ENCODE measurements around the gene GMNC. TPM values are rescaled to one million over a fixed set of nuclear protein-coding genes. Genes with fewer than 3 reads are reported as not detected.

The GMNC gene
- total and polyA plus RNA-seq, 10 of the 15 experiments (the other 5 are each of a cell fraction or from before 2014, with no cell fraction given) = not detected

DNA sequence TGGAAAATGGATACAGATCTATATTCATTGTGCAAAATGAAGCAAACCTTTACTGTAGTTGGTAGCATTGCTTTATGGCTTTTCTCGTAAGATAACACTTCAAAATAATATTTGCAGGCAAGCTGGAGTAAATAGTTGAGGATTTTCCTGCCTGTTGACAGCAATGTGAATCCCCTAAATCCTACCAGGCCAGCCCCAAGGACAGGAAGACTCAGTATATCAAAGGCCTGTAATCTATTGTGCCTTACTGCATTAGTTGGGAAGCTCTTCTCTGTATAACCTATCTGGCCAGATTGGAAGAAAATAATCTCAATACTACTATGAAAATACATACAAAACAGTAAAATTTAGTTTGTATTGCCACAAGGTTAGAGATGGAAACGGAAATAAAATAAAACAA lies 4.6 kb upstream of the GMNC start:
- Histone ChIP-seq H3K9me3 (replicated peaks; ENCODE audit: control insufficient read depth, insufficient read depth, low read length) (no peaks in the 10 kb centered on the region), H4K20me1 (ENCODE audit: control insufficient read depth, insufficient read depth) (no peaks in the 10 kb centered on the region), H3K27me3 (replicated peaks in 1 of 2; ENCODE audit: control insufficient read depth in 2 of 2, insufficient read depth in 2 of 2, low read length in 1 of 2) (peaks cover 3 to 5% of the 10 kb centered on the region in 2 experiments), H3K79me2 (ENCODE audit: control insufficient read depth, insufficient read depth, low read length) (no peaks in the 10 kb centered on the region), H3K27ac (ENCODE audit: control insufficient read depth, insufficient read depth) (no peak overlapping the region), H3K36me3 (ENCODE audit: control insufficient read depth in 2 of 2, insufficient read depth in 2 of 2, low read length in 1 of 2) (no peaks in the 10 kb centered on the region), H2AFZ (ENCODE audit: control insufficient read depth, low read depth, low read length) (no peak overlapping the region), H3K4me3 (no peak overlapping the region), H3K4me2 (ENCODE audit: control insufficient read depth, insufficient read depth) (no peak overlapping the region), H3K4me1 (ENCODE audit: control insufficient read depth, insufficient read depth, low read length) (no peaks in the 10 kb centered on the region), H3K9ac (ENCODE audit: control insufficient read depth, insufficient read depth, low read length) (no peak overlapping the region)
- ChIA-PET CTCF (no interaction called here), RAD21 (ENCODE audit: unreplicated experiment) (interaction anchor here (1.1 kb wide), 1 partner anchor 16 kb away, joined by 3 read pairs; no protein-coding TSS in a partner anchor), SMC1A (ENCODE audit: uncharacterized antibody, unreplicated experiment) (interaction anchor here (1.1 kb wide), 1 partner anchor 182 kb away, joined by 4 read pairs; no protein-coding TSS in a partner anchor), POLR2A (no interaction called here)
- in situ Hi-C loops (cut with MboI) (no loop called here), intact Hi-C loops (cut with micrococcal nuclease; ENCODE audit: unreplicated experiment) (no loop called here)
- WGBS (ENCODE audit: insufficient coverage, insufficient replicate concordance, low lambda C conversion rate, missing lambda C conversion rate) = 0% methylated on average over 2 of the region's 2 CpGs
- no peak for TF ChIP-seq MYB (IDR thresholded peaks at IDR 0.05; ENCODE audit: borderline replicate concordance, low read depth, low read length)
- TF ChIP-seq EP300 (IDR thresholded peaks at IDR 0.05; ENCODE audit: borderline replicate concordance in 1 of 2, control insufficient read depth in 1 of 2, low read depth in 2 of 2, low read length in 2 of 2) = no peak
- TF ChIP-seq, protein P1, sequence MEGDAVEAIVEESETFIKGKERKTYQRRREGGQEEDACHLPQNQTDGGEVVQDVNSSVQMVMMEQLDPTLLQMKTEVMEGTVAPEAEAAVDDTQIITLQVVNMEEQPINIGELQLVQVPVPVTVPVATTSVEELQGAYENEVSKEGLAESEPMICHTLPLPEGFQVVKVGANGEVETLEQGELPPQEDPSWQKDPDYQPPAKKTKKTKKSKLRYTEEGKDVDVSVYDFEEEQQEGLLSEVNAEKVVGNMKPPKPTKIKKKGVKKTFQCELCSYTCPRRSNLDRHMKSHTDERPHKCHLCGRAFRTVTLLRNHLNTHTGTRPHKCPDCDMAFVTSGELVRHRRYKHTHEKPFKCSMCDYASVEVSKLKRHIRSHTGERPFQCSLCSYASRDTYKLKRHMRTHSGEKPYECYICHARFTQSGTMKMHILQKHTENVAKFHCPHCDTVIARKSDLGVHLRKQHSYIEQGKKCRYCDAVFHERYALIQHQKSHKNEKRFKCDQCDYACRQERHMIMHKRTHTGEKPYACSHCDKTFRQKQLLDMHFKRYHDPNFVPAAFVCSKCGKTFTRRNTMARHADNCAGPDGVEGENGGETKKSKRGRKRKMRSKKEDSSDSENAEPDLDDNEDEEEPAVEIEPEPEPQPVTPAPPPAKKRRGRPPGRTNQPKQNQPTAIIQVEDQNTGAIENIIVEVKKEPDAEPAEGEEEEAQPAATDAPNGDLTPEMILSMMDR (IDR thresholded peaks at IDR 0.05 in 2 of 3, conservative IDR thresholded peaks at IDR 0.05 in 1 of 3; ENCODE audit: control insufficient read depth in 2 of 3, extremely low read depth in 1 of 3, insufficient read depth in 1 of 3, low read depth in 3 of 3, low read length in 3 of 3) = no peak
- TF ChIP-seq SP1 (IDR thresholded peaks at IDR 0.05; ENCODE audit: low read depth, low read length) = no peak
- TF ChIP-seq, protein P2, sequence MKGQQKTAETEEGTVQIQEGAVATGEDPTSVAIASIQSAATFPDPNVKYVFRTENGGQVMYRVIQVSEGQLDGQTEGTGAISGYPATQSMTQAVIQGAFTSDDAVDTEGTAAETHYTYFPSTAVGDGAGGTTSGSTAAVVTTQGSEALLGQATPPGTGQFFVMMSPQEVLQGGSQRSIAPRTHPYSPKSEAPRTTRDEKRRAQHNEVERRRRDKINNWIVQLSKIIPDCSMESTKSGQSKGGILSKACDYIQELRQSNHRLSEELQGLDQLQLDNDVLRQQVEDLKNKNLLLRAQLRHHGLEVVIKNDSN (IDR thresholded peaks at IDR 0.05; ENCODE audit: borderline replicate concordance, extremely low read length, insufficient read depth, low read depth, low read length) = no peak
- TF ChIP-seq NR2C1 (IDR thresholded peaks at IDR 0.05) = no peak
- no peak for TF ChIP-seq BCL11A (IDR thresholded peaks at IDR 0.05; ENCODE audit: low read depth, low read length)
- TF ChIP-seq MTA3 (IDR thresholded peaks at IDR 0.05; ENCODE audit: borderline replicate concordance, low read length) = no peak
- TF ChIP-seq TARDBP (IDR thresholded peaks at IDR 0.05; ENCODE audit: borderline replicate concordance) = no peak
- TF ChIP-seq TBL1XR1 (IDR thresholded peaks at IDR 0.05; ENCODE audit: low read depth, low read length) = no peak
- TF ChIP-seq, protein P3, sequence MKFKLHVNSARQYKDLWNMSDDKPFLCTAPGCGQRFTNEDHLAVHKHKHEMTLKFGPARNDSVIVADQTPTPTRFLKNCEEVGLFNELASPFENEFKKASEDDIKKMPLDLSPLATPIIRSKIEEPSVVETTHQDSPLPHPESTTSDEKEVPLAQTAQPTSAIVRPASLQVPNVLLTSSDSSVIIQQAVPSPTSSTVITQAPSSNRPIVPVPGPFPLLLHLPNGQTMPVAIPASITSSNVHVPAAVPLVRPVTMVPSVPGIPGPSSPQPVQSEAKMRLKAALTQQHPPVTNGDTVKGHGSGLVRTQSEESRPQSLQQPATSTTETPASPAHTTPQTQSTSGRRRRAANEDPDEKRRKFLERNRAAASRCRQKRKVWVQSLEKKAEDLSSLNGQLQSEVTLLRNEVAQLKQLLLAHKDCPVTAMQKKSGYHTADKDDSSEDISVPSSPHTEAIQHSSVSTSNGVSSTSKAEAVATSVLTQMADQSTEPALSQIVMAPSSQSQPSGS (IDR thresholded peaks at IDR 0.05; ENCODE audit: low read length) = no peak
- TF ChIP-seq, protein P4, sequence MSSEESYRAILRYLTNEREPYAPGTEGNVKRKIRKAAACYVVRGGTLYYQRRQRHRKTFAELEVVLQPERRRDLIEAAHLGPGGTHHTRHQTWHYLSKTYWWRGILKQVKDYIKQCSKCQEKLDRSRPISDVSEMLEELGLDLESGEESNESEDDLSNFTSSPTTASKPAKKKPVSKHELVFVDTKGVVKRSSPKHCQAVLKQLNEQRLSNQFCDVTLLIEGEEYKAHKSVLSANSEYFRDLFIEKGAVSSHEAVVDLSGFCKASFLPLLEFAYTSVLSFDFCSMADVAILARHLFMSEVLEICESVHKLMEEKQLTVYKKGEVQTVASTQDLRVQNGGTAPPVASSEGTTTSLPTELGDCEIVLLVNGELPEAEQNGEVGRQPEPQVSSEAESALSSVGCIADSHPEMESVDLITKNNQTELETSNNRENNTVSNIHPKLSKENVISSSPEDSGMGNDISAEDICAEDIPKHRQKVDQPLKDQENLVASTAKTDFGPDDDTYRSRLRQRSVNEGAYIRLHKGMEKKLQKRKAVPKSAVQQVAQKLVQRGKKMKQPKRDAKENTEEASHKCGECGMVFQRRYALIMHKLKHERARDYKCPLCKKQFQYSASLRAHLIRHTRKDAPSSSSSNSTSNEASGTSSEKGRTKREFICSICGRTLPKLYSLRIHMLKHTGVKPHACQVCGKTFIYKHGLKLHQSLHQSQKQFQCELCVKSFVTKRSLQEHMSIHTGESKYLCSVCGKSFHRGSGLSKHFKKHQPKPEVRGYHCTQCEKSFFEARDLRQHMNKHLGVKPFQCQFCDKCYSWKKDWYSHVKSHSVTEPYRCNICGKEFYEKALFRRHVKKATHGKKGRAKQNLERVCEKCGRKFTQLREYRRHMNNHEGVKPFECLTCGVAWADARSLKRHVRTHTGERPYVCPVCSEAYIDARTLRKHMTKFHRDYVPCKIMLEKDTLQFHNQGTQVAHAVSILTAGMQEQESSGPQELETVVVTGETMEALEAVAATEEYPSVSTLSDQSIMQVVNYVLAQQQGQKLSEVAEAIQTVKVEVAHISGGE (CRISPR knock-in tag; IDR thresholded peaks at IDR 0.05) = no peak
- no peak for TF ChIP-seq ESRRA (IDR thresholded peaks at IDR 0.05; ENCODE audit: low read length)
- TF ChIP-seq POLR2AphosphoS5 (IDR thresholded peaks at IDR 0.05; ENCODE audit: low read length) = no peak
- TF ChIP-seq, protein P5, sequence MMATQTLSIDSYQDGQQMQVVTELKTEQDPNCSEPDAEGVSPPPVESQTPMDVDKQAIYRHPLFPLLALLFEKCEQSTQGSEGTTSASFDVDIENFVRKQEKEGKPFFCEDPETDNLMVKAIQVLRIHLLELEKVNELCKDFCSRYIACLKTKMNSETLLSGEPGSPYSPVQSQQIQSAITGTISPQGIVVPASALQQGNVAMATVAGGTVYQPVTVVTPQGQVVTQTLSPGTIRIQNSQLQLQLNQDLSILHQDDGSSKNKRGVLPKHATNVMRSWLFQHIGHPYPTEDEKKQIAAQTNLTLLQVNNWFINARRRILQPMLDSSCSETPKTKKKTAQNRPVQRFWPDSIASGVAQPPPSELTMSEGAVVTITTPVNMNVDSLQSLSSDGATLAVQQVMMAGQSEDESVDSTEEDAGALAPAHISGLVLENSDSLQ (IDR thresholded peaks at IDR 0.05) = no peak
- no peak for TF ChIP-seq ZNF24 (IDR thresholded peaks at IDR 0.05)
- TF ChIP-seq TCF12 (IDR thresholded peaks at IDR 0.05; ENCODE audit: low read depth, low read length) = no peak
- no peak for DNase-seq (ENCODE audit: low read depth, low spot score)
- ATAC-seq = no peak
- no peak for FAIRE-seq
- no TSS peak for BruUV-seq (replicated peaks)

All from GM12878 (cell line).